ENCODE data around the gene TMEM234. TPM values are rescaled to one million over a fixed set of nuclear protein-coding genes. Genes with fewer than 3 reads are reported as not detected.

The TMEM234 gene
- total and polyA plus RNA-seq, 2 of the 4 experiments (the other 2 are of a cell fraction) = 10.8 to 22.7 TPM

GRCh38 chr1:32199043-32199716 is 23.0 kb downstream of the TMEM234 start:
- dilution Hi-C loops (cut with HindIII; ENCODE audit: low sequenced_read_pairs, unreplicated experiment) = no loop called here
- DNase-seq (no peak), ATAC-seq (ENCODE audit: low read depth) (no peak)
- Histone ChIP-seq H2AK5ac (ENCODE audit: low read depth, low read length) (peak overlapping the region; percentile 36), H3K56ac (ENCODE audit: extremely low read depth, insufficient read depth, low read length) (no peak overlapping the region), H2BK120ac (ENCODE audit: low read depth, low read length) (no peak overlapping the region), H2AFZ (replicated peaks; ENCODE audit: low read length, poor library complexity) (peak overlapping the region; percentile 58), H3K14ac (replicated peaks; ENCODE audit: low read depth, low read length) (0 out of 2 replicates have a peak overlapping the region, but pooled peaks have one; percentile 75), H3K9ac (ENCODE audit: low read depth, low read length) (0 out of 2 replicates have a peak overlapping the region, but pooled peaks have one; percentile 72), H3K4me3 (ENCODE audit: insufficient read depth, low read depth, low read length) (no peak overlapping the region), H3K9me1 (ENCODE audit: insufficient read depth, low read length) (peaks cover 16% of the 10 kb centered on the region; the same call in 1 of the 2 replicates), H4K8ac (ENCODE audit: low read depth in 2 of 2, low read length in 2 of 2) (no peak overlapping the region), H3K79me1 (ENCODE audit: low read depth in 1 of 2, low read length in 2 of 2) (peaks cover 5 to 54% of the 10 kb centered on the region in 2 experiments; a peak in 2 of 4 replicates), H3K9me3 (ENCODE audit: control insufficient read depth, insufficient read depth, low read length) (no peaks in the 10 kb centered on the region), H3K23ac (ENCODE audit: low read depth, low read length) (no peak overlapping the region), H2BK20ac (ENCODE audit: low read depth, low read length) (no peak overlapping the region), H3K4me2 (ENCODE audit: low read depth, low read length) (peak overlapping the region; percentile 60; the same call in 1 of the 2 replicates), H4K20me1 (ENCODE audit: insufficient read depth, low read length) (0 out of 2 replicates have a peak, but pooled peaks cover 8% of the 10 kb centered on the region), H3K27me3 (ENCODE audit: control insufficient read depth, insufficient read depth, low read length) (no peaks in the 10 kb centered on the region), H3K4ac (ENCODE audit: low read depth, low read length) (no peak overlapping the region; the same call in 1 of the 2 replicates), H4K91ac (ENCODE audit: insufficient read depth, low read depth, low read length) (no peak overlapping the region), H3K18ac (ENCODE audit: low read depth, low read length) (no peak overlapping the region), H4K5ac (ENCODE audit: low read depth, low read length) (no peak overlapping the region), H2AK9ac (replicated peaks; ENCODE audit: low read depth, low read length, poor library complexity) (peak overlapping the region; percentile 92), H3K36me3 (ENCODE audit: control insufficient read depth, insufficient read depth, low read length) (peaks cover 41% of the 10 kb centered on the region), H3K27ac (ENCODE audit: insufficient read depth, low read length) (peak overlapping the region; percentile 78; the same call in 1 of the 2 replicates), H3K4me1 (ENCODE audit: control insufficient read depth, insufficient read depth, low read length) (peaks cover 31% of the 10 kb centered on the region), H2BK5ac (ENCODE audit: low read depth, low read length, poor library complexity, severe bottlenecking) (peak overlapping the region; percentile 80), H2BK15ac (ENCODE audit: low read depth, low read length) (no peak overlapping the region)
- no CpG with 5 or more reads among the region's 4 CpGs for whole genome bisulfite sequencing, 2 experiments (ENCODE audit: extremely low coverage in 2 of 2, insufficient read length in 1 of 2)
- intact Hi-C loops (cut with micrococcal nuclease) = no loop called here
- ChIA-PET CTCF (interaction anchor here (0.9 kb wide), 1 partner anchor 184 kb away, joined by 3 read pairs; no protein-coding TSS in a partner anchor), POLR2A (ENCODE audit: unreplicated experiment) (no interaction called here)
- TF ChIP-seq RCOR1 (IDR thresholded peaks at IDR 0.05; ENCODE audit: insufficient replicate concordance, low read length) (no peak), CEBPB (IDR thresholded peaks at IDR 0.05; ENCODE audit: low read depth, low read length) (no peak), MAFK (IDR thresholded peaks at IDR 0.05; ENCODE audit: low read depth, low read length) (no peak), MXI1 (IDR thresholded peaks at IDR 0.05; ENCODE audit: borderline replicate concordance, low read depth, low read length) (no peak)
- no TSS peak for BruUV-seq (replicated peaks)
- in situ Hi-C loops (cut with MboI; ENCODE audit: low sequenced_read_pairs) = no loop called here
